ENCODE measurements around the gene KPNB1. TPM values are rescaled to one million over a fixed set of nuclear protein-coding genes. Genes with fewer than 3 reads are reported as not detected.

Gene KPNB1
- total and polyA plus RNA-seq, 2 of the 8 experiments (the other 6 are each of a cell fraction or from before 2014, with no cell fraction given), result 171 to 625 TPM

DNA sequence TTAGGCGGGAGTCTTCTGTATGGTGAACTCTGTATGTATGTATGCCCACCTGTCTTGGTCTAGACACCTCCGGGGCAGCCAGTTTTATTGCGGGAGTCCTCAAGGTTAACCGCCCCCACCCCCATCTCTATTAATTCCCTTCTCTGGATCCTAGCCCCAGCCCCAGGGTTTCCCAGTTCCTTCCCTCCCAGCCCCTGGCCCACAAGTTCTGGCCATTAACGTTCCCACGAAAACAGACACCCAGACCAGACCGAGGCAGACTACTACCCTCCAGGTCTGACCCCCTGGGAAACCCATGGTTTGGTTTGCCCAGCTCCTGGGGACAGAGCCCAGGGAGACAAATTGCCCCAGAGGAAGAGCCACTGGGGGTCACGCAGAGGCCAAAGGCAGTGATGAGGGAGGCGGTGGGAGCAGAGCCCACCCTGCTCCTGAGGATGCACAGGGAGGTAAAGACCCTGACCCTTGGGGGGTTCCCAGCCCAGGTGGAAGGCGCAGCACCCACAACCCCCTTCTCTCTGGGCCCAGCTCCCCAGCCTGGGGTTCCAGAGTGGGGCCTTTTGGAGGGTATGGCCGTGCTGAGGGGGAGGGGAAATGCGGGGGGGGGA is 52.8 kb downstream of the KPNB1 start (continued):
- TF ChIP-seq CHD7 (IDR thresholded peaks at IDR 0.05; ENCODE audit: insufficient replicate concordance, low read length), result no peak
- TF ChIP-seq ZNF274 (IDR thresholded peaks at IDR 0.05; ENCODE audit: borderline replicate concordance, extremely low read depth, low read length), result no peak
- TF ChIP-seq POLR2A (IDR thresholded peaks at IDR 0.05; ENCODE audit: control extremely low read depth in 1 of 2, low read depth in 2 of 2, low read length in 2 of 2), result no peak
- TF ChIP-seq NANOG (IDR thresholded peaks at IDR 0.05; ENCODE audit: insufficient read depth, low read depth, low read length, poor library complexity, severe bottlenecking), result no peak
- no peak for TF ChIP-seq GABPA (IDR thresholded peaks at IDR 0.05; ENCODE audit: borderline replicate concordance, insufficient read depth, low read length)
- TF ChIP-seq RXRA (IDR thresholded peaks at IDR 0.05; ENCODE audit: insufficient read depth, low read depth, low read length), result no peak
- TF ChIP-seq POLR2AphosphoS5 (IDR thresholded peaks at IDR 0.05; ENCODE audit: low read depth, low read length), result no peak
